ENCODE results near the gene RGS10. TPM values are rescaled to one million over a fixed set of nuclear protein-coding genes. Genes with fewer than 3 reads are reported as not detected.

Gene RGS10
- total RNA-seq, 2 donors from 2014 or later = 7.8 to 10.8 TPM

- Histone ChIP-seq H3K36me3 (no peaks in the 10 kb centered on the region), H3K27me3 (no peaks in the 10 kb centered on the region), H3K9me3 (no peaks in the 10 kb centered on the region), H3K4me3 (no peak overlapping the region), H3K4me1 (peaks cover 0 to 3% of the 10 kb centered on the region in 2 donors), H3K27ac (no peak overlapping the region)
- DNase-seq (ENCODE audit: low spot score) = no peak
- no peak for TF ChIP-seq CTCF (IDR thresholded peaks at IDR 0.05)
These were observed 81.1 kb downstream of the RGS10 start for GRCh38 chr10:119461380-119461779.

GRCh38 chr10:119460369-119461195, 81.9 kb downstream of the RGS10 start:
- Histone ChIP-seq H3K27ac (no peak overlapping the region), H3K4me3 (no peak overlapping the region), H3K27me3 (no peaks in the 10 kb centered on the region), H3K36me3 (peaks cover 4% of the 10 kb centered on the region), H3K9me3 (no peaks in the 10 kb centered on the region), H3K4me1 (no peaks in the 10 kb centered on the region)
- TF ChIP-seq CTCF (IDR thresholded peaks at IDR 0.05) = no peak
- DNase-seq (ENCODE audit: low spot score) = no peak

- no peak overlapping the region for H3K27ac ChIP-seq
- no peaks in the 10 kb centered on the region for H3K4me1 ChIP-seq
- DNase-seq (ENCODE audit: low spot score) = no peak
- H3K36me3 ChIP-seq = peaks cover 9% of the 10 kb centered on the region
- no peak for TF ChIP-seq CTCF (IDR thresholded peaks at IDR 0.05)
- no peaks in the 10 kb centered on the region for H3K27me3 ChIP-seq
- no peak overlapping the region for H3K4me3 ChIP-seq
- H3K9me3 ChIP-seq = no peaks in the 10 kb centered on the region
These were observed 82.7 kb downstream of the RGS10 start for GRCh38 chr10:119459681-119460340.

GRCh38 chr10:119457966-119458766, 84.4 kb downstream of the RGS10 start:
- Histone ChIP-seq H3K36me3 (peaks cover 25% of the 10 kb centered on the region), H3K9me3 (no peaks in the 10 kb centered on the region), H3K4me3 (no peak overlapping the region), H3K27ac (no peak overlapping the region), H3K4me1 (no peaks in the 10 kb centered on the region), H3K27me3 (no peaks in the 10 kb centered on the region)
- no peak for DNase-seq (ENCODE audit: low spot score)
- TF ChIP-seq CTCF (IDR thresholded peaks at IDR 0.05) = no peak

GRCh38 chr10:119456435-119456810, 86.1 kb downstream of the RGS10 start:
- peaks cover 42% of the 10 kb centered on the region for H3K36me3 ChIP-seq
- no peak overlapping the region for H3K4me3 ChIP-seq
- DNase-seq (ENCODE audit: low spot score) = no peak
- no peak for TF ChIP-seq CTCF (IDR thresholded peaks at IDR 0.05)
- H3K4me1 ChIP-seq = no peaks in the 10 kb centered on the region
- no peak overlapping the region for H3K27ac ChIP-seq
- no peaks in the 10 kb centered on the region for H3K27me3 ChIP-seq
- no peaks in the 10 kb centered on the region for H3K9me3 ChIP-seq

All from right atrium auricular region (tissue), 2 donors.